Spleen (tissue), 11 donors: ENCODE data around the gene OBSCN. TPM values are rescaled to one million over a fixed set of nuclear protein-coding genes. Genes with fewer than 3 reads are reported as not detected.

Source experiments
- DNase-seq: peaks from one replicate; pipeline ENCODE4 v3.0.0-alpha.2; 2020
- H3K27ac ChIP-seq, 8 donors: fragments of 200-600 bp; sonication (generic) in 7 of 8; 1 replicate in 4 of 8; 2 replicates in 4 of 8; pipeline versions ENCODE4 v1.5.0 to v1.8.0; 2016 to 2021; ENCODE audit warnings: inconsistent platforms in 4 of 8, mild to moderate bottlenecking in 4 of 8, moderate library complexity in 1 of 8
- H3K27me3 ChIP-seq, 7 donors: fragments of 200-600 bp; sonication (generic) in 6 of 7; replicated peaks in 1 of 7; 1 replicate in 4 of 7; 2 replicates in 3 of 7; pipeline versions ENCODE4 v1.5.0 to v1.8.0; 2016 to 2021; ENCODE audit warnings: inconsistent platforms in 3 of 7, mild to moderate bottlenecking in 1 of 7
- H3K36me3 ChIP-seq, 6 donors: fragments of 200-600 bp; sonication (generic) in 5 of 6; 1 replicate in 4 of 6; 2 replicates in 2 of 6; pipeline versions ENCODE4 v1.5.0 to v1.8.0; 2016 to 2021; ENCODE audit warnings: inconsistent platforms in 2 of 6
- H3K4me1 ChIP-seq, 6 donors: fragments of 200-600 bp; sonication (generic) in 5 of 6; 1 replicate in 3 of 6; 2 replicates in 3 of 6; pipeline versions ENCODE4 v1.5.0 to v1.8.0; 2016 to 2021; ENCODE audit warnings: inconsistent platforms in 3 of 6
- H3K4me3 ChIP-seq, 8 donors: fragments of 200-600 bp; sonication (generic) in 7 of 8; 1 replicate in 4 of 8; 2 replicates in 4 of 8; pipeline versions ENCODE4 v1.5.0 to v1.8.0; 2016 to 2021; ENCODE audit warnings: inconsistent platforms in 4 of 8, mild to moderate bottlenecking in 4 of 8, moderate library complexity in 2 of 8
- H3K9me3 ChIP-seq, 8 donors: fragments of 200-600 bp; sonication (generic) in 7 of 8; 1 replicate in 4 of 8; 2 replicates in 4 of 8; pipeline versions ENCODE4 v1.5.0 to v1.8.0; 2016 to 2021; ENCODE audit warnings: inconsistent platforms in 4 of 8
- CTCF ChIP-seq, 11 experiments: fragments of 200-600 bp in 7 of 11; fragments of 450-650 bp in 4 of 11; sonication (generic) in 4 of 11; IDR thresholded peaks in 8 of 11; conservative IDR thresholded peaks in 3 of 11; 1 replicate in 7 of 11; 2 replicates in 4 of 11; pipeline versions ENCODE4 v1.4.0 to v1.8.0; 2016 to 2021; ENCODE audit warnings: antibody characterized with exemption in 11 of 11, inconsistent platforms in 4 of 11, mild to moderate bottlenecking in 1 of 11
- POLR2A ChIP-seq, 3 donors: fragments of 450-650 bp; IDR thresholded peaks; one replicate each; pipeline ENCODE4 v1.5.1; 2017; ENCODE audit warnings: antibody characterized with exemption in 3 of 3, mild to moderate bottlenecking in 1 of 3
- POLR2AphosphoS5 ChIP-seq, 3 donors: sonication (generic); formaldehyde crosslinking; IDR thresholded peaks; one replicate each; pipeline ENCODE4 v1.5.1; 2017; ENCODE audit warnings: antibody characterized with exemption in 3 of 3
- WGBS, 5 donors: extraction: QIAGEN DNeasy Blood & Tissue Kit in 3 of 5; methylation state at CpG; one replicate each; pipeline versions ENCODE4 v1.1.5 to v1.1.7; 2013 to 2018; 5-methylcytosine and 5-hydroxymethylcytosine counted together
- intact Hi-C: fragments of 100-400 bp; cut with DNase I; formaldehyde crosslinking; loops from one replicate; pipeline ENCODE4 v1.15.0; 2023; ENCODE audit warnings: low total_unique reads
- polyA plus RNA-seq, 3 donors: library from polyadenylated mRNA; stranded (reverse); fragments of 200-250 nt; gene quantifications; one replicate each; pipeline ENCODE4 v1.2.1, GENCODE V29; 2013
- total RNA-seq, 7 donors: library from RNA; depleted of rRNA in 3 of 7; stranded (reverse); fragments of >200 nt in 3 of 7; fragmentation: NEBNext Ultra II Directional in 4 of 7; extraction: Animal tissue kit (Norgen Biotek cat#: 25700) in 4 of 7; gene quantifications; one replicate each; pipeline versions ENCODE4 v1.1.0 to v1.2.1, GENCODE V29; 2016 to 2021
- donor health status: healthy with polysubstance abuse.
- donor health status: DM: no; HTN: no; CAD: no; lungs with moderate emphysema.
- donor health status: DM: no; HTN: no; CAD: no.
- donor health status: Bipolar disorder and iron deficiency.
- donor health status: healthy.
- donor health status: DM: no; HTN: no; CAD: no.
- donor health status: DM: yes; HTN: yes; CAD: no.

OBSCN gene
- total and polyA plus RNA-seq, 10 donors, result 12.6 to 71.7 (median 41.9) TPM

GRCh38 chr1:228339059-228339704 is 131.3 kb downstream of the OBSCN start:
- intact Hi-C loops, result no loop called here
- peaks cover 0 to 85% (median 11%) of the 10 kb centered on the region in 6 donors for H3K36me3 ChIP-seq
- TF ChIP-seq POLR2AphosphoS5 (IDR thresholded peaks at IDR 0.05) (no peak), POLR2A (IDR thresholded peaks at IDR 0.05) (no peak), CTCF (IDR thresholded peaks at IDR 0.05 in 8 of 11, conservative IDR thresholded peaks at IDR 0.05 in 3 of 11) (no peak)
- H3K4me3 ChIP-seq, result no peak overlapping the region
- no peak overlapping the region for H3K27ac ChIP-seq
- no peaks in the 10 kb centered on the region for H3K27me3 ChIP-seq
- no peak for DNase-seq
- no peaks in the 10 kb centered on the region for H3K4me1 ChIP-seq
- peaks cover 0 to 7% (median under 1%) of the 10 kb centered on the region in 8 donors for H3K9me3 ChIP-seq
- 92 to 97% (median 93%) methylated on average over 6 to 9 of the region's 9 CpGs for WGBS, 5 donors

- intact Hi-C loops, result no loop called here
- Histone ChIP-seq H3K27me3 (no peaks in the 10 kb centered on the region), H3K27ac (no peak overlapping the region), H3K4me1 (no peaks in the 10 kb centered on the region), H3K9me3 (peaks cover 0 to 15% (median 6%) of the 10 kb centered on the region in 8 donors), H3K36me3 (peaks cover 0 to 76% (median 11%) of the 10 kb centered on the region in 6 donors), H3K4me3 (no peak overlapping the region)
- TF ChIP-seq POLR2AphosphoS5 (IDR thresholded peaks at IDR 0.05), result no peak
- peak; percentile 62 for DNase-seq
- WGBS, 5 donors, result 87 to 91% (median 89%) methylated on average over 14 to 24 of the region's 24 CpGs
These were observed 132.2 kb downstream of the OBSCN start for GRCh38 chr1:228339766-228340685.

- peak; percentile 69 for DNase-seq
- 88 to 96% (median 90%) methylated on average over 5 to 39 of the region's 39 CpGs for WGBS, 5 donors
These were observed 133.0 kb downstream of the OBSCN start for GRCh38 chr1:228340686-228341449.

More at GRCh38 chr1:228340686-228341449, 133.0 kb downstream of the OBSCN start:
- Histone ChIP-seq H3K4me1 (no peaks in the 10 kb centered on the region), H3K27ac (no peak overlapping the region), H3K27me3 (no peaks in the 10 kb centered on the region), H3K9me3 (peaks cover 0 to 20% (median 6%) of the 10 kb centered on the region in 8 donors), H3K36me3 (peaks cover 0 to 71% (median 11%) of the 10 kb centered on the region in 6 donors), H3K4me3 (no peak overlapping the region)
- TF ChIP-seq CTCF (IDR thresholded peaks at IDR 0.05 in 8 of 11, conservative IDR thresholded peaks at IDR 0.05 in 3 of 11) (peak in 5 of 11 experiments; percentile 7 to 42 (median 32)), POLR2A (IDR thresholded peaks at IDR 0.05) (no peak)
- intact Hi-C loops, result no loop called here
